Measurements from ENCODE around the gene DNAJB8.

The DNAJB8 gene

DNA sequence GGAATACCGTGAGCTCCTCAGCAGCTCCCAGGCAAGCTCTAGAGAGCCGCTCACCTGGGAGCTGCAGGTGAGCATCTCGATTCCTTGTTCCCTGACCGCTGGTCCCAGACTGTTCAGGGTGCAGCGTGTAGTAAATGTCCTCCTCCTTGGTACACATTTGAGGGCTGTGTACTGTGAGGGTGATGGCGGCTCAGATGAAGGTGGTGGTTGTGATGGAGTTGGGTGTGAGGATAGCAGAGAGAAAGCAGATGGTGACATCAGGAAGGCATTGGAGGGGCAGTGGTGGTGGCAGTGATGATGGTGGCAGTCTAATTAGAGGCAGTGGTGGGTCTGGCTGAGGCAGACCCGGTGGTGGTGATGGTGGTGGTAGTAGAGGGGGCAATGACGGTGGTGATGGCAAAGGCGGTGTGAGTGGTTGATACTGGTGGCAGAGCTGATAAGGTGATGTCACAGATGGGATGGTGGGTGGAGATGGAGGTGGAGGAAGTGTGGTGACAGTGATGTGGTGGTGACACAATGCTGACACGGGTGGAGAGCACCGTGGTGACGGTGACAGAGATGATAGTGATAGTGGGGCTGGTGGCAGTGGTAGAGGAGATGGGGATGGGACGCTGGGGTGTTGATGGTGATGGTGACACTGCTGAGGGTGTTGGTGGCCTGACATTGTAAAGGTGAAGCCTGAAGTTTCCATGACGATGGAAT, at the start of gene DNAJB8:
Gene DNAJB8, minus strand, starts transcription at position 51 of the 702 bp plus-strand sequence. CDS start 3,645 bp downstream, outside the sequence.
- DNase-seq, result peak in 1 of 2 donors; percentile 34

DNA sequence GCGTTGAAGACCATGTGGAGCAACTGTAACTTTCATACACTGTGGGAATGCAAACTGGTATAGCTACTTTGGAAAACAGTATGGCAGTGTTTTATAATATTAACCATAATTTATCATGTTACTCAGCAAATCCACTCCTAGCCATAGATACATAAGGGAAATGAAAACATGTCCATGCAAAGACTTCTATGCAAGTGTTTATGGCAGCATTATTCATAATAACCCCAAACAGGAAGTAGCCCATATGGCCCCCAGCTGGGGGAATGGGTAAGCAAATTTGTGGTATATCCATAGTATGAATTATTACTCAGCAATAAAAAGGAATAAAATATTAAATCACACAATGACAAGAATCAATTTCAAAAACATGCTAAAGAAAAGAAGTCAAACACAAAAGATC, 49.3 kb upstream of the DNAJB8 start:
- DNase-seq, result no peak

DNA sequence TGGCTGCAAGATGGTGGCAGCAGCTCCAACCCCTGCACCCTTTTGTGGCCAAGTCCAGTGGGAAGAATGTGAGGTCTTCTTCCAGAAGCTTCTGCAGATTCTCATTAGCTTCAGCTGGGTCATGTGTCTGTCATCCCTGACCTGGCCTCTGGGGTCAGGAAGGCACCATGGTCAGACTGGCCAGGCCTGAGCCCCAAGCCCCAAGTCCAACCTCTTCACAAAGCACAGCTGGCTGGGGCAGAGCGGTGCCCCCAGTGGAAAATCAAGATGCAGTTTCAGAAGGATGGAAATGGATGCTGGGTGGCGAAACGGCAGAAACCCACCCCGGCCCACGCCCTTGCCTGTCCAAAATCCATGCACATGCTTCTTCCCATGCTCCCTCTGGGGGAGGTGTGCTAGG, 42.2 kb upstream of the DNAJB8 start:
- DNase-seq, result no peak

DNA sequence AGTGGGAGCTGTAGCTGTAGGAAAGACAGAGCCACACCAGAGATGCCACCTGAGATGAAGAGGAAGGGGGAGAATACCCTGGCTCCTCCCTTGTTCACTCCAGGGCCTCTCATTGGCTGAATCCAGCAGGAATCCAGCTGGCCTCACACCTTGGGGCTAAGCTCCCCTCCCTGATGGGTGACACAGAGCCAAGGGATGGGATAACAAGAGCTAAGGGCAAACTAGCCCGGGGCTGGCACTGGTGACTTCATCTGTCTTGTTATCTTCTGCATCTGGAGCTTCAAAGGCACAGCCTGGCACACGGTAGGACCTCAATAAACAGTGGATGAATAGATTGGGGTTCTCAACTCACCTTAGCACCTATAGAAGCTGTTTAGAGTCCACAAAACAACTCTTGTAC, 40.1 kb upstream of the DNAJB8 start:
- DNase-seq, result no peak

DNA sequence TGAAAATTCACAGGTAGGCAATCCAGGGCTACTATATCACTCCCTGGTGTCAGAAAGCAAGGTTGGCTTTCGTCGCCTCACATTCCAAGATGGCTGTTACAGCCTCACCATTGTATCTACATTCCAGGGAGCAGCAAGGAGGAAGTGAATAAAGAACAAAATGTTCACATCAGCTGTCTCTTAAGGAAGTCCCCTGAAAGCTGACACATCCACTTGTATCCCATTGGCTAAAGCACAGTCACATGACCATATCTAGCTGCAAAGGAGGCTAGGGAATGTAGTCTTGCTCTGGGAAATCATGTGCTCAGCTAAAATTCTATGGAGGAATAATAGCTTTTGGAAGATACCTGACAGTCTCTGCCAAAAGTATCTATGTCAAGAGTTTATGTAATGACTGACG, 39.1 kb upstream of the DNAJB8 start:
- DNase-seq, result peak in 1 of 2 donors; percentile 7

DNA sequence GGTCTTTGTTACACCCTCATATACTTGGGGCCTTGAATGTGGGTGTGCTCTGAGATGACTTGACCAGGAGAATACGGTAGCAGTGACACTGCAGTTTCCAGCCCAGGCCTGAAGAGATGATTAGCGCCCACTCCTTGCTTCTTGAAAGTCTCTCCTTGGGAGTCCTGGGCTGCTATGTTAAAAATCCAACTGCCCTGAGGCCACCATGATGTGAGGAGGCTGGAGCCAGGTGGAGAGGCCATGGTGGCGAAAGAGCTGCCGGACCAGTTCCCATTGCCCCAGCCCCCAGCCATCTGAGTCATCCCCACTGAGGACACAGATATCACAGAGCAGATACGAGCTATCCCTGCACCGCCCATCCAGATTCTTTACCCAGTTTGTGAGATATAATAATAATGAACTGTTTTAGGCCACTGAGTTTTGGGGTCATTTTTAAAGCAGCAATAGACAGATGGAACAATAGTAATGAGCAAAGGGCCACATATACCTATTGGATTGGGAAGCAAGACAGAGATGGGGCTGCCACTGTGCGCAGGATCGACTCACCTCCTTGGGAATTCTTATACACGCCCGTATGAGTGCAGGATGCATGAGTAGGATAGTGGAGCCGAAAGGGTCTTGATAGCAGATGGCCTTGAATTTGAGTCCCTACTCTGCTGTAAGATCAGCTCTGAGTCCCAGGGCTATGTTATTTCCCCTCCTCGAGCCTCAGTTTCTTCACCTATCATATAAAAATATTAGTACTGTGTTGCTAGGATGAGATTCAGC, 38.5 kb upstream of the DNAJB8 start:
- DNase-seq, result no peak

DNA sequence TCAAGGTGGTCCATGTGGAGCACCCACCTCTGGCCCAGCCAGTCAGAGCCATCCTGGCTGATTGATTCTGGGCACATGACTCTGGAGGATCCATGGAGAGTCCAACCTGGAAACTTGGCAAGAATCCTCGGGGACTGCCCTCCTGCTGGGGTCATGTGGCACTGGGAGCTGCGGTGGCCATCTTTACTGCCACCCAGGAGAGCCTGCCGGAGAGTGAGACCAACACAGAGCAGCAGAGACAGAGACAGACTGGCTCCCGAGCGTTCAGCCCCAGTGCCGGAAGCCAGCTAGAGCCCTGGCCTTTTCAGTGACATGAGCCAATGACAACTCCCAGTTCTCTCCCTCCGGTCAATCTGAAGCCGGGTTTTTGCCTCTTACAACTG, 37.8 kb upstream of the DNAJB8 start:
- peak in 1 of 2 donors; percentile 0 for DNase-seq

DNA sequence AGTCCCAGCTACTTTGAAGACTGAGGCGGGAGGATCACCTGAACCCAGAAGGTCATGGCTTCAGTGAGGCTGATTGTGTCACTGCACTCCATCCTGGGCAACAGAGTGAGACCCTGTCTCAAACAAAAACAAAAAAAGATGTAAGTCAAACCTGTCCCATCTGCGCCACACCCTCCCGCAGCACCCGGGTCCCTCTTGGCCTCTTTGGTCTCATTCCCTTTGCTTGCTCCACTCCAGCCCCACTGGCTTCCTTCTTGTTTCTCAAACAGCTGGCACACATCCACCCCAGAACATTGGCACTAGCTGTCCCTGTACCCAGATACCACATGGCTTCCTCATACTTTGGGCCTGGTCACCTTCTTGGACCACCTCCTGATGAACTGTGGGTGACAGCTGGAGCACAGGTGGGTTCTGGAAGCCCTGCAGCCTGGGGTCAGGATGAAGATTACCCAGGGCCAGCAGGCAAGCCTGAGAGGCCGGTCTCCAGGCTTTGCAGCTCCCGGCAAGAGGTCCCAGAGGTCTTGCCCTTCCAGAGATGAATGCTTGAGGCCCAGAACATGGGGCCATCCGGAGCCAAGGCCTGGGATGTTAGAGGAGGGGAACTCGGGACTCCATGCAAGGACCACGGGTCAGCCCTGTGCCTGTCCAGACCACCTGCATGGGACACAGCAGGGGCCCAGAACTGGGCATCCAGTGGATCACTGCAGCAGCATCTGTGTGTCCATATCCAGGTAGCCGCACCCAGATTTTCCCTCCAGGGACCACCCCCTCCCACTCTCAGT, 37.3 kb upstream of the DNAJB8 start:
- peak in 1 of 2 donors; percentile 6 for DNase-seq

DNA sequence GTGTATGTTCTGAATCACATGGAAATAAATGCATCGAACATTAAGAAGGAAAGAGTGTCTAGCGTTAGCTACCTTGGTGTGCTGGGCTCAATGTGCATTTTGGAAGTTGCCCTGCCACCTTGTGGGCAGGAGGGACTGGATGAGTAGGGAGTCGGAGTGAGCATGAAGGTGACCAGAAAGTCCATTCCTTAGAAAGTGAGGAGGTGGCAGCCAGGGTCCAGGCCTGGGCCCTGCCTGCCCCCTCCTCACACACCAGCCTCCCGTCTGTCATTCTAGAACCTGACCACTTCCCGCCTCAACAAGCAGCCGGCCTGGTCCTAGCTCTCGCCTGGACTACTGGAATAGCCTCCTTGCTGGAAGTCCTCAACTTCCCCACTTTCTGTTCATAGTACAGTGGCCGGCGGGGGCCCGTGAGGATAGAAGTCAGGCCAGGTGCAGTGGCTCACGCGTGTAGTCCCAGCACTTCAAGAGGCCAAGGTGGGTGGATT, 36.5 kb upstream of the DNAJB8 start:
- DNase-seq, result peak in 1 of 2 donors; percentile 8

DNA sequence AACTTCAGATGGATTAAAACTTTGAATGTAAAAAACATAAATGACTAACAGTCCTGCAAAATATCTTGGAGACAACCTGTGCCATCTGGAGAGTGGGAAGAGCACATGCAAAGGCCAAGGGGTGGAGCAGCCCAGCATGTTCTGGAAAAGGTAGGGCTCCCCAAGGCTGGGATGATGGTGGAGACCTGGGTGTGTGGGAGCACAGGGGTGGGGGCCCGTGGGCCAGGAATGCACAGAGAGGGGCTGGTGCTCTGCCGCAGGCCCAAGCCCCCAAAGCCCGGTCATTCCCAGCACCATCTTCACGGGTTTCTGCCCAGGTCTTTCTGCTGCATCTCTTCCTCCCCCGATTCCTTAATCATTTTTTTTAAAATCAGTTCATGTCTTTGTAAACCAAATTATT, 36.0 kb upstream of the DNAJB8 start:
- no peak for DNase-seq

DNA sequence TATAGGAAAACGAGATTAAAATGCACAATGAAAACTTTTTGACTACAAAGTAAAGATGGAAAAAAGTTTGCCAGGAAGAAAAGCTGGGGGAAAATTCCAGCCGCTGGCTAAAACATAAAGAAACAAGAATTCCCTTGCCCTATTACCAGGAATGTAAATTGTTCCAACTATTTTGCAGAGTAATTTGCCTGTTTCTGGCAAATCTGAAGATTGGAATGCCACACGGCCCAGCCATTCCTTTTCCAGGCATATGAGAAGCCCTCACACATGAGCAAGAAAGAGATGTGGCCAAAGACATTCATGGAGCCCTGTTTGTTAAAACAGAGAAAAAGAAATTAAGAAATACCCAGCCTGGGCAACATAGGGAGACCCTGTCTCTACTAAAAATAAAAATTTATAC, 34.7 kb upstream of the DNAJB8 start:
- peak in 1 of 2 donors; percentile 1 for DNase-seq

DNA sequence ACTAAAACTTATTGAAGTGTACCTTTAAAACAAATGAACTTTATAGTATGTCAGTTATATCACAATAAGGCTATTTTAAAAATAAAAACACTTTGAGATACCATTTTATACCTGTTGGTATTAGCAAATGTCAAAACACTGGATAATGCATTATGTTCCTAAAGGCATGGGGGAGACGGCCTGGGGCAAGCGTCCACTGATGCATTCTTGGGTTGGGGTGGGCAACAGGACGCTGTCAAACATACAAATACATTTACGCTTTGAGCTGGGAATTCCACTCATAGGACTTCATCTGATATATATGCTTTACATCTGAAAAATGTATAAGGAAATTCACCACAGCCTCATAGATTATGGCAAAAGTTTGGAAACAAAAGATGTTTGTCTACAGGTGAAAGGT, 33.9 kb upstream of the DNAJB8 start:
- peak in 1 of 2 donors; percentile 0 for DNase-seq

DNA sequence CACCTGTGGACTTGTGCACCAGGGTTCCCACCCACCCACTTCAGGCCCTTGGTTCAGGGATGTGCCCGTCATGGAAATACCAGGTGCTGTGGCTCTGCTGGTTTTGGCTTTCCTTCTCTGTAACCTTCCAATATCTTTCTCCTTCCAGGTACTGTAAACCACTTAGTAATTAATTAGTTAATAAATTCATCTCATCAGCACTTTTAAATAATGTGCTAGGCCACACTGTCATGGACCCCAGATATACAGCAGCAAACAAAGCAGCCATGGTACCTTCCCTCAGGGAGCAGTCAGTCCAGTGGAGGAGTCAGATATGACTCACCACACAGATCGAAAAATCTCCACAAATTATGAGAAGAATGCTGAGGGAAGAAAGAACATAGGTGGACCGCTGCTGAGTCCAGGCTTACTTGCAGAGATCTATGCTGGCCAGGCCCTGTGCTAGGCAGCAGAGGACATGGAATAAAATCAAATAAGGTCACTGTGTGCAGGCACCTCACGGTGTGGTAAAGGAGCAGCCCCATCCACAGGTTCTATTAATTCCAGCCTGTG, 33.1 kb upstream of the DNAJB8 start:
- peak in 1 of 2 donors; percentile 9 for DNase-seq

DNA sequence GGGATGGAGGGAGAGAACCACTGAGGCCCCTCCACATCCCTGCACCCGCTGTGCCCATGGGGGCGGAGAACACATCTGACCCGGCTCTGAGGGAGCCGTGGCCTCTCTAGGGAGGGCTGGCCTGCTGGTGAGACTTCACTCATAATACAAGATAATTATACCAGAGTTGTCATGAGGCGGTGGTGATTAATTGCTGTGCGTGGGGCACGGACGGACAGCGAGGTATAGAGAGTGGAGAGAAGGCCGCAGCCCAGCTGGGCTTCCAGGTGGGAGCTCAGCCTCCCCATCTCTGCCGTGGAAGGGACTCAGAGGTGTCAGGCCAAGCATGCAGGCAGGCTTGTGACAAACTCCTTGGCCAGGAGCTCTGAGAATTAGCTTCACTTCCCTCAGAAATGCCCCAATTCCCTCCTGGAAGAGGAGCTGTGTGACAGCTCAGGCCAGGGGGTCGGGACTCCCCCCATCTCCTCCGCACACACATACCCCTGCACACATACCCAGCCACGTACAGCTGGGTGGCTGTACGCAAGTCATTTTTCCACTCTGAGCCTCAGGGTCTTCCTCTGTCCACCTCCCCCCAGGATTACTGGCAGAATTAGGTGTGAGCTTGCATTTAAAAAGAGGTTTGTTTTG, 32.3 kb upstream of the DNAJB8 start:
- DNase-seq, result peak in 1 of 2 donors; percentile 6

DNA sequence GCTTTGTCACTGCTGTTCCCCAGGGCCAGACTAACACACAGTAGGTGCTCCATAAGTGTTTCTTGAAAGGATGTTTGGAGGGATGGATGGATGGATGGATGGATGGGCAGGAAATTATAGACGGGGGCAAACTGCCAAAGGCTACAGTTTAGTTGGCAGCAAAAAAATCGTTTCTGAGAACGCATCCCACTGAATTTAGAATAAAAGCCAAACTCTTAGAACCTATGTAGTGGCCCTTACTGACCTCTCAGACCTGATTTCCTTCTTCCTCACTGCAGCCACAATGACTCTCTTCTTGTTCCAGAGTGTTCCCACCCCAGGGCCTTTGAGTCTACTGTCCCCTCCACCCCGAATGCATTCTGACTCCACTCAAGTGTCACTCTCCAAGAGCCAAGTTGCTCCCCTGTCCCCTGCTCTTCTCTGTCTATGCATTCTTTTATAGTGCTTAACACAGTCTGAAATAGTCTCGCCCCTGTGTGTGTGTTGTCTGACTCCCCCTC, 31.5 kb upstream of the DNAJB8 start:
- DNase-seq, result no peak

DNA sequence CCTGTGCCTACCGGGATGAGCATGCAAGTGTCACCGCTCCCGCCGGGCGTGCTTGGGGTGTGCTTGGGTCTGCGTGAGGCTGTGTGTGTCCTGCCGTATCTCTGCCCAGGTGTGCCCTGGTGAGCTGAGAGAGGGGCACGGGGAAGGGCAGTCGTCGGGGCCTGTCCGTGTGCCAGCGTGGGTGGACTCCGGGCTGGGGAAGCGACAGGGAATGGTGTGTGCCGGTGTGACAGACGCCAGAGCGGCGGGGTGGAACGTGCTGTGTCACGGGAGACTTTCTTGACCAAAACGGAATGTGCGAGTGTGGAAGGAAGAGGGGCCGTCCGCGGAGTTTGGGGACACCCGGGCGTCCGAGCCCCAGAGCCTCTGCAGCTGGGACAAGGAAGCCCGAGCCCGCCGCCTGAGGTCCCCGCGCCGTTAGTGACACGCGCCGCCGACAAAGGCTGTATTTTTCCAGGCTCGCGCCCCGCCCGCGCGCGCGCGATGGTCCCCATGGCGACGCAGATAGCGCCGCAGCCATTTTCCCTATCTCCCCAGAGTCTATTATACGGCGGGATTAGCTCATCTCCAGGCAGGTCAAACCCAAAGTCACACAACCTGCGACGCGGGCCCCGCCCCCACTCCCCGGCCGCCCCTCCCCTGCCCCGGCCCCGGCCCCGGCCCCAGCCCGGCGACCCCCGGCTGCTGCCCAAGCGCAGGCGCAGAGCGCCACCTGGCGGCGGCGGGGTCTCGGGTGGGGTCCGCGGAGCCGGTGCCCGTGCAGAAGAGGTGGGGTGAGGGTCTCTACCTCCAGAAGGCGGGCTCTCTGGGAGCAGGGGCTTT, 30.8 kb upstream of the DNAJB8 start:
- peak; percentile 41 to 56 for DNase-seq

DNA sequence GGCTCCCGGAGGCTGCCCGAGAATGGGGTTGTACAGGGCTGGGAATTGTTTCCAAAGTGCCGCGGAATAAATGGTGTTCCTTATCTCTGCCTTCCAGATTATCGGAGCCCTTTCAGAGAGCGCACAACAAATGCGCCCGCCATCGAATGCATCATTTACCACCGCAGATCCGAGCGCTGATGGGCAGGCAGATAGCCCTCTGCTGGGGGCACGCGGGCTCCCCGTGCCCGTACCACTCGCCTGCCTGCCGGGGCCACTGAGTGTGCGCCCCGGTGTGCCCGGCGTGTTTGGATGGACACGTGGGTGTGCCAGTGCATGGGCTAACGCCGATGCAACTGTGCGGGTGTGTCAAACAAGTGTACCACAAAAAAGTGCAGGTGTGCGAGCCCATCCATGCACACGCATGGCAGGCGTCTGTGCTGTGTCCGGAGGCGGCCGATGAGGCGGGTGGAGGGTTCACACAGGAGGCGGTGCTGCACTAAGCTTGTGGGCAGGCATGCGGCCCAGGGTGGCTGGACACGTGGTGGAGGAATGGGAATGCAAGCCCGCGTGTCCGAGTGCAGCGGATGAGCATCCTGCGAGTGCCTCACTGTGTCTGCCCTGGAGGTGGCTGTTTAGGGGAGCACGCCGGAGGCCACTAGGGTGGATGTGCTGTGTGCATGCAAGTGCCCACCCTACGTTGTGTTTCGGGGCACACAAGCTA, 30.1 kb upstream of the DNAJB8 start:
- peak in 1 of 2 donors; percentile 8 for DNase-seq

DNA sequence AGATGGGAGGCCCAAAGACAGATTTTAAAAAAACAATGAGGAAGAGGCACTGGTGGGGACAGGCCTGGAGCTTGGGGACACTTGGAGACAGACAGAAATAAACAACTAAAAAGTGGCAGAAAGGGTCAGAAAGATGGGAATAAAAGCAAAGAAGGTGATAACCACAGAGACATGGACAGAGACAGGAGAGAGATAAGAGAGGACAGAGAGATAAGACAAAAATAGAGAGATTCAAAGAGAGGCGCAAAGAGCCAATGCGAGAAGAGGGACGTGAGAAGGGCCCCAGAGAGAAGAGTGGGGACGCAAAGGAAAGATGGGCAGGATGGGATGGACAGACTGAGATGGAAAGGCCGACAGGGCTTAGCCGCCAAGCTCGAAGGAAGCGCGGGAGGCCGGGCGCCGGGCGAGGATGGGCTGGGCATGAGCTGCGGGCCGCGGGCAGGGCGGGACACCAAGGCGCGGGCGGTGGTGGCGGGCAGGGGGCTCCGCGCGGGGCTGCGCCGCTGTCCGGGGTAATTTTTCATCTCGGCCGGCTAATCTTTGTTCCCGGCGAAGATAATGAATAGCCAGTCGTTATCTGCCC, 29.4 kb upstream of the DNAJB8 start:
- peak in 1 of 2 donors; percentile 4 for DNase-seq

DNA sequence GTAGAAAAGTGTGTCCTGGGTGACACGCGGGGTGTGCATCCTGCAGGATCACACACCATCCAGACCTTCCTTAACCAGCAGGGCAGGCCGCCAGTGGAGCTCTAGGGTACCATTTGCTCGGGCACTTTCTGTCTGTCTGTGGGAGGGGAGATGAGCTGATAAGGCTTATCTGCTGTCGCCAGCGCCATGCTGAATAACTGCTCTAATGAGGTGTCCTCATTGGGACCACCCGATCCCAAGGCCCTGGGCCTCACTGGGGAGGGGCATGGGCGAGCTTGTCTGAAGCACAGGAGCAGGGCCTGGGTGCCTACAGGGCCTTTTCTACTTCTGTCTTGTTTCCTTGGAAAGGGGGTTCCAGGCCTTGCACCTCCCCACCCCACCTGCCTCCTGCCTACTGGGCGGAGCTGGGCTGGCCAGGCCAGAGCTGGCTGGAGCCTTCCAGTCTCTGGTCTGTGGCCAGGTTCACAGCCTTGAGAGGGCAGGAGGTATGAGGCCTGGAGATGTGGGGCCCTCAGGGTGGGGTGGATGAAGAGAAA, 28.8 kb upstream of the DNAJB8 start:
- peak in 1 of 2 donors; percentile 9 for DNase-seq

DNA sequence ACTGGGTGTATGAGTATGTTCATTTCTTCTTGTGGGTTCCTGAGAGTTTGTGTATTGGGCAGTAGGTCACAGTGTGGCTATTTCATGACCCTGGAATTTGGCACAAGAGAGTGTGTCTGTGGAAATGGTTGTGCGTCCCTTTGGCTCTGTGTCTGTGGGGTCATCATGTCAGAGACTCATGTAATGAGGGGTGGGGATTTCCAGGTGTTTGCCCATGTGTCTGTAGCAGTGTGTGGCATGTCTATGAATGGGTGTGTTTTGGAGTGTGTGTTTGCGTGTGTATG, 27.6 kb upstream of the DNAJB8 start:
- no peak for DNase-seq

Measured in CD4-positive, alpha-beta T cell treated with Interleukin-4 for 1 hour (primary cell).